Epithelial cell of esophagus (primary cell): ENCODE results near the gene NELL2.

Source experiments
- DNase-seq: peaks from one replicate; pipeline ENCODE4 v3.0.0; 2010; ENCODE audit warnings: low read depth
- H3K4me3 ChIP-seq: 2 replicates; pipeline ENCODE4 v1.5.1; 2011; ENCODE audit warnings: mild to moderate bottlenecking, low read length, control low read depth
- TF ChIP-seq, protein P1 (sequence below): IDR thresholded peaks from 2 replicates; pipeline ENCODE4 v1.5.1; 2011; ENCODE audit warnings: low read depth, mild to moderate bottlenecking, low read length, control low read depth, inconsistent platforms; ENCODE audit not compliant: insufficient read depth; ENCODE audit errors: missing control alignments

NELL2 gene

DNA sequence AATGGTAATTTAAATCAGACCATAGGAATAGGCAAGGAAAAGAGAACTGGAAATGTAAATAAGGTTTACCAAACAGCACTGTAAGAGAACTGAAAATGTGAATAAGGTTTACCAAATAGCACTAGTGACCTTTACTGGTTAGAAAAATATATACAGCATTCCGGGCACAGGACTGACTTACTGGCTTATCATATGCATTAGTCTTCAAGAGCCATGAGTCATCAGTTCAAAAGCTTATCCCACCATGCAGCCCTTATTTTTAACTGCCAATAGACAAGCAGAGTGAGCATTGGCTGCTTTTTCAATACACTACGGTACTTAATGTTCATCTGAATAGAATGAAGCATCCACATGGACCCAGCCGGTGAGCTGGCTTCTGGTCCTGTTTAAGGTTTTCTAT, 13.0 kb upstream of the NELL2 start:
- no peak overlapping the region for H3K4me3 ChIP-seq
- no peak for DNase-seq
- TF ChIP-seq, protein P1, sequence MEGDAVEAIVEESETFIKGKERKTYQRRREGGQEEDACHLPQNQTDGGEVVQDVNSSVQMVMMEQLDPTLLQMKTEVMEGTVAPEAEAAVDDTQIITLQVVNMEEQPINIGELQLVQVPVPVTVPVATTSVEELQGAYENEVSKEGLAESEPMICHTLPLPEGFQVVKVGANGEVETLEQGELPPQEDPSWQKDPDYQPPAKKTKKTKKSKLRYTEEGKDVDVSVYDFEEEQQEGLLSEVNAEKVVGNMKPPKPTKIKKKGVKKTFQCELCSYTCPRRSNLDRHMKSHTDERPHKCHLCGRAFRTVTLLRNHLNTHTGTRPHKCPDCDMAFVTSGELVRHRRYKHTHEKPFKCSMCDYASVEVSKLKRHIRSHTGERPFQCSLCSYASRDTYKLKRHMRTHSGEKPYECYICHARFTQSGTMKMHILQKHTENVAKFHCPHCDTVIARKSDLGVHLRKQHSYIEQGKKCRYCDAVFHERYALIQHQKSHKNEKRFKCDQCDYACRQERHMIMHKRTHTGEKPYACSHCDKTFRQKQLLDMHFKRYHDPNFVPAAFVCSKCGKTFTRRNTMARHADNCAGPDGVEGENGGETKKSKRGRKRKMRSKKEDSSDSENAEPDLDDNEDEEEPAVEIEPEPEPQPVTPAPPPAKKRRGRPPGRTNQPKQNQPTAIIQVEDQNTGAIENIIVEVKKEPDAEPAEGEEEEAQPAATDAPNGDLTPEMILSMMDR: no peak

DNA sequence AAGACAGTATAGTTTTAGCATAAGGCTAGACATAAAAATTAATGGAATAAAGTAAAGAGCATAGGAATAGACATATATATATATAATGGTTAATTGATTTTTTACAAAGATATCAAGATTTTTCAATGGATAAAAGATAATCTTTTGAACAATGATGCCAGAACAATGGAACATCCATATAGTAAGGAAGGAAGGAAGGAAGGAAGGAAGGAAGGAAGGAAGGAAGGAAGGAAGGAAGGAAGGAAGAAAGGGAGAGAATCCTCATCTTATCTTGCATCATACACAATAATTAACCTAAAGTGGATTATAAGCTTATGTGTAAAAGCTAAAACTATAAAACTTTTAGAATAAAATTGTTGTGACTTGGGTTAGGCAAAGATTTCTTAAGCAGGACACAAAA, 9.8 kb upstream of the NELL2 start:
- TF ChIP-seq, protein P1: no peak
- no peak overlapping the region for H3K4me3 ChIP-seq
- DNase-seq: no peak

DNA sequence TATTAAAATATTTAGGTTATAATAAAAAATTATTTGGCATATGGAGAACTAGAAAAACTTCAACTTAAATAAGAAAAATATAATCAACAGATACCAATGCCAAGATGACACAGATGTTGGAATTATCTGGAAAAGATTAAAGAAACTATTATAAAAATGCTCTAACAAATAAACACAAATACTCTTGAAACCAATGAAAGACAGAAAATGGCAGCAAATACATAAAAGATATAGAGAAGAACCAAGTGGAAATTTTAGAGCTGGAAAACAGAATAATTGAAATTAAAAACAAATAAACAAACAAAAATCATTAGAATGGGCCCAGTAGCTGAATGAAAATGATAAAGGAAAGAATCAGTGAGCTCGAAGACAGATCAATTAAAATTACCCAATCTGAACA, 5.1 kb upstream of the NELL2 start:
- H3K4me3 ChIP-seq: no peak overlapping the region
- TF ChIP-seq, protein P1: no peak
- no peak for DNase-seq

DNA sequence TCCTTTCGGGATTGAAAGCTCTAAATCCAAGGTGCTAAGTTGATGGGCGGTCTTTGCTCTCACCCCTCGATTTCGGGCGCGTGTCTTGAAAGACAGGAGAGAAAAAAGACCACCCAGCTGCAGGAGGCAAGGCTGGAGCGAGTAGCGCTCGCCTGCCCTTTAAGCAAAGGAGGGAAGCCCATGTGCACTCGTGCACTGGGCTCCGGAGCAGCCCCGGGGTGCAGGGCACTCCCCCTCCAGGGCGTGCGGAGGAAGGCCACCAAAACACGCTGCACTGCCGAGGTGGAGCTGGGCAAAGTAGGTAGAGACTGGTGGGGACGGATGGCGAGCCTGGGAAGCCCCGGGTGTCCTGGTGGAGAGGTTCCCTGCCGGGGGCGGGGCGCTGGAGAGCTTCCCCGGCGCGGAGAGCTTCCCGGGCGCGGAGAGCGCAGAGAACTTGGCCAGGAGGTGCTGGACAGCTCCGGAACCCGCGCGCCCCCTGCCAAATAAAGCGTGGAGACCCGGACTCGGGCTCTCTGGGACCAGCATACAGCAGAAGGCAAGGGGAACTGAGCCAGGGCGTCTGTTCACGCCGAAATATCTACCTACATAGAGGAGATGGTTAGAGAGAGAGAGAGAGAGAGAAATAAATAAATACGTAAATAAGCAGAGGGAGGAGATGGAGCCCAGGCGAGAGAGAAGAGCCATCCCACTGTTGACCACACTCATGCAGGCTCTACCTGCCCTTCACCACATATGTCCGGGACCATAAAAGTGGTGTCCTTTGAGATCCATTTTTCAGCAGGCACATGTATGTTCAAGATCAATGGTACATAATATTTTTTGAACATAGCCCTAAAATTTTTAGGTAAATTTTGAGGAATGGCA, 662 bp upstream of the NELL2 start:
- peak; percentile 40 for DNase-seq
- TF ChIP-seq, protein P1: no peak
- H3K4me3 ChIP-seq: peak overlapping the region; percentile 31

DNA sequence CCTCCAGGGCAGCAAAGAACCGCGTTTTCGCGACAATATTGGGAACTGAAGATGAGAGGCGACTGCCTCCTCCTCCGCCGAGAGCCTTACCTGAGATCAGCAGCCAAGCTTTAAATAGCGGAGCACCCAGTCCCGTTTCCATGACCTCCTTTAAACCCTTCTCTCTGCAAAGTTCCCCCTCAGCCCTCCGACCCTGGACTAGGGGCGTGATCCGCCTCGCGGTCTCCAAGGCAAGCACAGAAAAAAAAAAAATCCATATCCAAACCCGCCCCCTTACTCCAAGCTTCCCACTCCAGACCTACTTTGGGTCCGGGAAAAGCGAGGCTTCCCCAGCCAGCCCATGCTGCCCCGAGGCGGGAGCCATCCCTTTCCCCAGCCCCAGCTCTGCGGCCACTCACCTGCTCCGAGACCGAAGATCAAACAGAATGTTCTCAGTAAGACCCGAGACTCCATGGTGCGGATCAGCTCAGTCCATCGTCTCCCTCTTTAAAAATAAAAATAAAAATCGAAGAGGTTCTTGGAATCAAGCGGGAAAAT, 630 bp downstream of the NELL2 start:
- TF ChIP-seq, protein P1: no peak
- DNase-seq: no peak
- H3K4me3 ChIP-seq: peak overlapping the region; percentile 22

DNA sequence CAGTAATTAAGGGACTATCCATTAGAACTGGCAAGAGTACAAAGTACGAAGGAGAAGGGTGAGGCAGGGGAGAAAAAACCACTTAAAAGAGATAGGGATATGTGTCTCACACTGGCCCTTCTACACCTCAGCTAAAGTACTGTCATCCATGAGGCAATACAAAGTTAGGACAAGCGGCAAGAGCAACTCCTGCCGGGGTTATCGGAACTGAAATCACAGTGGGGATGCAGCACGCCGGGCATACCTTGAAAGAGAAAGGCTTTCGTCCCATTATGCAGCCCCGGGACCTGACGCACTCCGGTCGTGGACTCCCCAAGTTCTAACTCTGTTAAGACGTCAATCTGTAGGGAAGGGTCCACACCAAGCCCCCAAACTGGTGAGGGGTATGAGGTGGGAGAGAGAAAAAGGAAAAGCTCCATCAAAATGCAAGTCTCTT, 1.1 kb downstream of the NELL2 start:
- H3K4me3 ChIP-seq: no peak overlapping the region
- TF ChIP-seq, protein P1: no peak
- DNase-seq: no peak
